Gastroesophageal sphincter (tissue), 3 donors: ENCODE results near the gene NXF1.

ENCODE experiments used
- EP300 ChIP-seq: sonication (generic); formaldehyde crosslinking; IDR thresholded peaks from one replicate; pipeline ENCODE4 v1.6.1; 2017; ENCODE audit warnings: antibody characterized with exemption, mild to moderate bottlenecking
- POLR2A ChIP-seq, 2 donors: fragments of 450-650 bp; IDR thresholded peaks; one replicate each; pipeline ENCODE4 v1.6.1; 2017; ENCODE audit warnings: antibody characterized with exemption in 2 of 2, mild to moderate bottlenecking in 2 of 2, moderate library complexity in 1 of 2
- POLR2AphosphoS5 ChIP-seq: sonication (generic); formaldehyde crosslinking; IDR thresholded peaks from one replicate; pipeline ENCODE4 v1.6.1; 2017; ENCODE audit warnings: antibody characterized with exemption
- TF ChIP-seq, protein P1 (sequence below), 4 experiments: fragments of 200-600 bp in 2 of 4; fragments of 450-650 bp in 2 of 4; sonication (generic) in 1 of 4; IDR thresholded peaks; one replicate each; pipeline ENCODE4 v1.5.1; 2017 to 2019; ENCODE audit warnings: antibody characterized with exemption in 4 of 4, mild to moderate bottlenecking in 2 of 4, moderate library complexity in 2 of 4

- no peak for TF ChIP-seq POLR2AphosphoS5
- TF ChIP-seq, protein P1, sequence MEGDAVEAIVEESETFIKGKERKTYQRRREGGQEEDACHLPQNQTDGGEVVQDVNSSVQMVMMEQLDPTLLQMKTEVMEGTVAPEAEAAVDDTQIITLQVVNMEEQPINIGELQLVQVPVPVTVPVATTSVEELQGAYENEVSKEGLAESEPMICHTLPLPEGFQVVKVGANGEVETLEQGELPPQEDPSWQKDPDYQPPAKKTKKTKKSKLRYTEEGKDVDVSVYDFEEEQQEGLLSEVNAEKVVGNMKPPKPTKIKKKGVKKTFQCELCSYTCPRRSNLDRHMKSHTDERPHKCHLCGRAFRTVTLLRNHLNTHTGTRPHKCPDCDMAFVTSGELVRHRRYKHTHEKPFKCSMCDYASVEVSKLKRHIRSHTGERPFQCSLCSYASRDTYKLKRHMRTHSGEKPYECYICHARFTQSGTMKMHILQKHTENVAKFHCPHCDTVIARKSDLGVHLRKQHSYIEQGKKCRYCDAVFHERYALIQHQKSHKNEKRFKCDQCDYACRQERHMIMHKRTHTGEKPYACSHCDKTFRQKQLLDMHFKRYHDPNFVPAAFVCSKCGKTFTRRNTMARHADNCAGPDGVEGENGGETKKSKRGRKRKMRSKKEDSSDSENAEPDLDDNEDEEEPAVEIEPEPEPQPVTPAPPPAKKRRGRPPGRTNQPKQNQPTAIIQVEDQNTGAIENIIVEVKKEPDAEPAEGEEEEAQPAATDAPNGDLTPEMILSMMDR (IDR thresholded peaks at IDR 0.05): no peak
- TF ChIP-seq EP300: no peak
- TF ChIP-seq POLR2A (IDR thresholded peaks at IDR 0.05): no peak
Observed at GRCh38 chr11:62817129-62817528, 11.9 kb upstream of the NXF1 start.
